Measurements from ENCODE around the gene CD300H.
A peak's percentile ranks its signal among the peaks of the same experiment; 100 is the strongest.
"Not testable (repeated sequence)": the region's sequence is repeated elsewhere in the genome, so short reads cannot be mapped to it uniquely, and the experiment has no call there.

The CD300H gene

DNA sequence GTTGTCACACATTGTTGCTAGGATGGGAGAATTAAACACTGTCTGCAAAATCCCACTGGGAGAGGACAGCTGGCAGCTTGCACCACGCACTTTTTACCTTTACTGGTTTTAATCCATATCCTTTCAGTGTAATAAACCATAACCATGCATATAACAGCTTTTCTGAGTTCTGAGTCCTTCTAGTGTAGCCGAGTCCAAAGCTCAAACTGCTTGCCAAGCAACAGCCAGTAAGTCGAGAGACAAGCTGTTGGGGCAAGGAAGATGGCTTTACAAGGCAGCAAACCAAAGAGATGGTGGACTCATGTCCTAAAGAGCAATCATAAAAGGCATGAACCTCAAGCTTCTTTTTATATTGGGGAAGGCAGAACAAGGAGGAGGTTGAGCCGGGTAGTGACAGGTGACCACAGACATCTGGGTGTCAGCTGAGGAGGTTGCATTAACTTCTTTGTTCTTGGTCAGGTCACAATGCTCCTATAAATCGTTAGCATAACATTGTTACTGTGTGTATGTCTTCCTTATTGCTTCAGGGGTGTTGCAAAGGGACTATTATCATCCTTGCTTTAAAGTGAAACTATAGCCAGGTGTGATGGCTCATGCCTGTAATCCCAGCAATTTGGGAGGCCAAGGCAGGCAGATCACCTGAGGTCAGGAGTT, 7.3 kb upstream of the CD300H start:
- H3K4me3 ChIP-seq: no peak overlapping the region
- no peaks in the 10 kb centered on the region for H3K9me3 ChIP-seq (ENCODE audit: low read depth, low read length)
- TF ChIP-seq FOXP2 (optimal IDR thresholded peaks at IDR 0.05; ENCODE audit: control extremely low read depth, extremely low read length, insufficient read depth) (no peak), EZH2 (IDR thresholded peaks at IDR 0.05) (no peak)
- H3K27ac ChIP-seq: no peak overlapping the region
- DNase-seq (ENCODE audit: low read depth, low spot score): no peak
- no peaks in the 10 kb centered on the region for H3K36me3 ChIP-seq (ENCODE audit: insufficient read depth, low read length)
- no peak overlapping the region for H3K9ac ChIP-seq (ENCODE audit: insufficient read length)

DNA sequence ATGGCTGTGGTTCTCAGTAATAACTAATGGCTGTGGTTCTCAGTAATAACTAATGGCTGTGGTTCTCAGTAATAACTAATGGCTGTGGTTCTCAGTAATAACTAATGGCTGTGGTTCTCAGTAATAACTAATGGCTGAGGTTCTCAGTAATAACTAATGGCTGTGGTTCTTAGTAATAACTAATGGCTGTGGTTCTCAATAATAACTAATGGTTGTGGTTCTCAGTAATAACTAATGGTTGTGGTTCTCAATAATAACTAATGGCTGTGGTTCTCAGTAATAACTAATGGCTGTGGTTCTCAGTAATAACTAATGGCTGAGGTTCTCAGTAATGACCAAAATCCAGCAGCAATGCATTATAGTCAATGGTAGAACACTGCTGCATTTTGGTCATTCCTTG, 6.3 kb upstream of the CD300H start:
- DNase-seq (ENCODE audit: low read depth, low spot score); H3K36me3 ChIP-seq (ENCODE audit: insufficient read depth, low read length); H3K9ac ChIP-seq (ENCODE audit: insufficient read length); H3K27ac ChIP-seq; H3K4me3 ChIP-seq; H3K9me3 ChIP-seq (ENCODE audit: low read depth, low read length): not testable (repeated sequence)

DNA sequence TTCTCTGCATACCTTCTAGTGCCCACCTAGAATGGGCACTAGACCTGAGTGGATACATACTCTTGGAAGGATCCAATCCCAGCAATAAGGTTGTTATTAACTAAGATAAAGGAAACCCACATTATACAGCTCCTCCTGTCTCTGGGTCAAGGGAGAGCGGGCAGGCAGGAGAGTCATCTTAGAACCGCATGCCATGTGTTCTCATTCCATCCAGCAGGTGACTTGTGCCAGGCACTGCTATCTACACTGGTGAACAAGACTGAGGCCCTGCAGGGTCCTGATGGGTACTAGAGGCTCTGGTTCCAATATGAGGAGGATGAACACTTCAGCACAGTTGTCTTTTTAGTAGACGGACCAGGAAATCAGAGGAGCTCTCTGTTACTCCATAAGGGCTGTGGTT, 5.9 kb upstream of the CD300H start:
- DNase-seq (ENCODE audit: low read depth, low spot score): no peak
- no peak overlapping the region for H3K4me3 ChIP-seq
- H3K9ac ChIP-seq (ENCODE audit: insufficient read length): no peak overlapping the region
- H3K27ac ChIP-seq: no peak overlapping the region
- H3K36me3 ChIP-seq (ENCODE audit: insufficient read depth, low read length): no peaks in the 10 kb centered on the region
- no peaks in the 10 kb centered on the region for H3K9me3 ChIP-seq (ENCODE audit: low read depth, low read length)
- TF ChIP-seq EZH2 (IDR thresholded peaks at IDR 0.05) (no peak), FOXP2 (optimal IDR thresholded peaks at IDR 0.05; ENCODE audit: control extremely low read depth, extremely low read length, insufficient read depth) (no peak), POLR2AphosphoS5 (IDR thresholded peaks at IDR 0.05; ENCODE audit: borderline replicate concordance, low read depth, low read length) (no peak)

GRCh38 chr17:74571621-74572270, 4.4 kb upstream of the CD300H start:
- TF ChIP-seq FOXP2 (optimal IDR thresholded peaks at IDR 0.05; ENCODE audit: control extremely low read depth, extremely low read length, insufficient read depth) (no peak), POLR2AphosphoS5 (IDR thresholded peaks at IDR 0.05; ENCODE audit: borderline replicate concordance, low read depth, low read length) (no peak), EZH2 (IDR thresholded peaks at IDR 0.05) (no peak)
- H3K9me3 ChIP-seq (ENCODE audit: low read depth, low read length): no peaks in the 10 kb centered on the region
- no peak for DNase-seq (ENCODE audit: low read depth, low spot score)
- no peak overlapping the region for H3K27ac ChIP-seq
- H3K36me3 ChIP-seq (ENCODE audit: insufficient read depth, low read length): no peaks in the 10 kb centered on the region
- no peak overlapping the region for H3K9ac ChIP-seq (ENCODE audit: insufficient read length)
- H3K4me3 ChIP-seq: no peak overlapping the region

DNA sequence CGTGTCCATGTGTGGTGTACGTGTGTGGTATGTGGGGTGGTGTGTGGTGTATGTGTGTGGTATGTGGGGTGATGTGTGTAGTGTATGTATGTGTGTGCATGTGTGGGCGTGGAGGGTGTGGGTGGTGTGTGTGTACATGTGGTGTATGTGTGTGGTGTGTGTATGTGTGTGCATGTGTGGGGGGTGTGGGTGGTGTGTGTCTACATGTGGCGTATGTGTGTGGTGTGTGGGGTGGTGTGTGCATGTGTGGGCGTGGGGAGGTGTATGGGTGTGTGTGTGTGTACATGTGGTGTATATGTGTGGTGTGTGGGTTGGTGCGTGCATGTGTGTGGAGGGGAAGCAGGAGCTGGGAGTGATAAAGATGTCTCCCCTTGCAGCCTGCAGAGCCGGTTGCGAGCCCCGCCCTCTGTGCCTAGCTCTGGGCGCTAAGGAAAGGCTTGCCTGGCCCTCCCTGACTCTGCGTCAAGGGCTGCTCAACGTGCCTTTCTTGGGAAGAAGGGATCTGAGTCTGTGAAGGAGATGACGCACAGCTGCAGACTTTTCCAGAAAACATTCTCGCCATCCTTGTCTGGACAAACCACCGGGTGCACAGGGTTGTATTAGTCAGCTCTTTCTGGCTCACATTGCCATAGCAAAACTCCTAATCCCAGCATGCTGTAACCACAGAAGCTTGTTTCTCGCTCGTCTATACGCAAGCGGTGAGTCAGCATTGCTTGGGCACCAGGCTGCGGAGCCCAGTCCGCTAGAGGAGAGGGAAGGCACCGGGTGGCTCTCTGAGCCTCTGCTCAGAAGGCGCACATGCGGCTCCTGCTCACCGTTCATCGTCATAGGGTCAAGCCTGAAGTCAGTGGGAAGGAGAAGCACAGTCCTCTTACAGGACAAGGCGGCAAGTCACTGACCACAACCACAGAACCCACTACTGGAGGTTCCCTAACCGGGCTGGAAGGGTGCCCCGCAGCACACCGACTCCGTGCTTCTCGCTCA, 2.0 kb upstream of the CD300H start:
- no peaks in the 10 kb centered on the region for H3K36me3 ChIP-seq (ENCODE audit: insufficient read depth, low read length)
- TF ChIP-seq EZH2 (IDR thresholded peaks at IDR 0.05): no peak
- no peak for TF ChIP-seq POLR2AphosphoS5 (IDR thresholded peaks at IDR 0.05; ENCODE audit: borderline replicate concordance, low read depth, low read length)
- no peak for TF ChIP-seq FOXP2 (optimal IDR thresholded peaks at IDR 0.05; ENCODE audit: control extremely low read depth, extremely low read length, insufficient read depth)
- no peak overlapping the region for H3K9ac ChIP-seq (ENCODE audit: insufficient read length)
- DNase-seq (ENCODE audit: low read depth, low spot score): peak; percentile 30
- no peak overlapping the region for H3K4me3 ChIP-seq
- H3K27ac ChIP-seq: no peak overlapping the region
- no peaks in the 10 kb centered on the region for H3K9me3 ChIP-seq (ENCODE audit: low read depth, low read length)

DNA sequence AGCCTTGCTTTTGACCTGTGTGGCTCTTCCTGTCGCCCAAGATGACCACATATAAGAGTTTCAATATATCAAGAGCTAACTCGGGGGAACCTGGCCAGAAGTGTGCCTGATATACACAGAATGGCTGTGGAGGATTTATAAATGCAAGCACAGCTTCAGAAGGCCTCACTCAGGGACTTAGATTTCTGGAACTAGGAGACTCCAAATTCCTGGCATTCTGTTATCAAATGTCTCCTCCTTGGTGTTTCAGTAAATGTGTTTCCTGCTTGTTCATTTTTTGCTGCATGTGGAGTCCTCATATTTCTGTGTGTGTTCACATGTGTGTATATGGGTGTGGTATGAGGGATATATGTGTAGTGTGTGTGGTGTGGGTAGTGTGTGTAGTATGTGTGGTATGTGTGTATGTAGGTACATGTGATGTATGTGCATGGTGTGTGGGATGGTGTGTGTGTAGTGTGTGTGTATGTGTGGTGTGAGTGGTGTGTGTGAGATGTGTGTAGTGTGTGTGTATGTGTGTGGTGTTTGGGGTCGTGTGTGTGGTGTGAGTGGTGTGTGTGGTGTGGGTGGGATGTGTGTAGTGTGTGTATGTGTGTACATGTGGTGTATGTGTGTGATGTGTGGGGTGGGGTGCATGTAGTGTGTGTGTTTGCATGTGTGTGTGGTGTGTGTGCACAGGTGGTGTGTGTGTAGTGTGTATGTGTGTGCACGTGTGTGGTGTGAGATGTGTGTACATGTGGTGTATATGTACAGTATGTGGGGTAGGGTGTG, 981 bp upstream of the CD300H start:
- no peak for TF ChIP-seq POLR2AphosphoS5 (IDR thresholded peaks at IDR 0.05; ENCODE audit: borderline replicate concordance, low read depth, low read length)
- TF ChIP-seq EZH2 (IDR thresholded peaks at IDR 0.05): no peak
- no peak for TF ChIP-seq FOXP2 (optimal IDR thresholded peaks at IDR 0.05; ENCODE audit: control extremely low read depth, extremely low read length, insufficient read depth)
- DNase-seq (ENCODE audit: low read depth, low spot score): no peak
- Histone ChIP-seq H3K4me3 (no peak overlapping the region), H3K36me3 (ENCODE audit: insufficient read depth, low read length) (no peaks in the 10 kb centered on the region), H3K9me3 (ENCODE audit: low read depth, low read length) (no peaks in the 10 kb centered on the region), H3K27ac (no peak overlapping the region), H3K9ac (ENCODE audit: insufficient read length) (no peak overlapping the region)

DNA sequence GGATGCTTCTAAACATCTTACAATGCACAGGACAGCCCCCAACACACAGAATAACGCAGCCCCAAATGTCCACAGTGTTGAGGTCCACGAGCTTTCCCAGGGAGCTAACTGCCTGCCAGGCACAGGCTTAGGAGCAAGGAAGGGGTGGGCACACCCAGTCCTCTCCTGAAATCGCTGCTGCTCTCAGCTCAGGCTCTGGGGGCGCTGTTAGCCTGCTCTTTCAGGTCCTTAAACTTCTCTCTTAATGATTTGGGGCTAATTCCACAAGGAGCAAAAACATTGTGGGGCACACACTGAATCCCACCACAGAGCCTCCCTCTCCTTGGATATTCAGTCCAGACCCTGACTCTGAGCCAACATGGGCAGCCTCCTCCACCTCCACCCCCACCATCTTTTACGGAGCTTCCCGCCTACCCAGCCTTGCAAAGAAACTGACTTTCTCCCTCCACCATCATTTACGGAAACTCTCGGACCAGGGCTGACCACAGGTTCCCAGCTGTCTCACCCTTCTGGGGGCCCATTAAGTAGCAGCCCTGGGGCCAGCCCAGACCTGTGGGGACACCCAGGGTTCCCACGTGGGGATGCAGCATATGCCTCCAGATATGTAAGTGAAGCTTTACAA, 1.1 kb downstream of the CD300H start:
- H3K36me3 ChIP-seq (ENCODE audit: insufficient read depth, low read length): no peaks in the 10 kb centered on the region
- no peak for TF ChIP-seq EZH2 (IDR thresholded peaks at IDR 0.05)
- no peak for TF ChIP-seq POLR2AphosphoS5 (IDR thresholded peaks at IDR 0.05; ENCODE audit: borderline replicate concordance, low read depth, low read length)
- no peak for TF ChIP-seq FOXP2 (optimal IDR thresholded peaks at IDR 0.05; ENCODE audit: control extremely low read depth, extremely low read length, insufficient read depth)
- DNase-seq (ENCODE audit: low read depth, low spot score): no peak
- no peak overlapping the region for H3K27ac ChIP-seq
- no peaks in the 10 kb centered on the region for H3K9me3 ChIP-seq (ENCODE audit: low read depth, low read length)
- no peak overlapping the region for H3K9ac ChIP-seq (ENCODE audit: insufficient read length)
- no peak overlapping the region for H3K4me3 ChIP-seq
